NCI-H82 (cell line): ENCODE results near the gene NR1D1.
"Not testable (repeated sequence)": the region's sequence is repeated elsewhere in the genome, so short reads cannot be mapped to it uniquely, and the experiment has no call there.

ENCODE experiments used
- DNase-seq: peaks from one replicate; lab custom pipeline; 2025; lab: John Stamatoyannopoulos, UW

The NR1D1 gene

GRCh38 chr17:40100419-40100668 is at the start of gene NR1D1:
Gene NR1D1, minus strand, starts transcription at chr17:40100589. Its CDS starts 495 bp downstream, at chr17:40100094.
- DNase-seq, result no peak

- no peak for DNase-seq
Observed at GRCh38 chr17:40148527-40148926, 48.1 kb upstream of the NR1D1 start.

GRCh38 chr17:40145476-40145875 is 45.1 kb upstream of the NR1D1 start:
- DNase-seq, result no peak

- DNase-seq, result not testable (repeated sequence)
Observed at GRCh38 chr17:40143166-40143565, 42.8 kb upstream of the NR1D1 start.

GRCh38 chr17:40139566-40140058 is 39.2 kb upstream of the NR1D1 start:
- DNase-seq, result no peak

GRCh38 chr17:40135817-40136216 is 35.4 kb upstream of the NR1D1 start:
- DNase-seq, result no peak

- DNase-seq, result no peak
Observed at GRCh38 chr17:40134184-40134583, 33.8 kb upstream of the NR1D1 start.

- no peak for DNase-seq
Observed at GRCh38 chr17:40130352-40131042, 30.1 kb upstream of the NR1D1 start.

- no peak for DNase-seq
Observed at GRCh38 chr17:40129498-40129897, 29.1 kb upstream of the NR1D1 start.

- DNase-seq, result no peak
Observed at GRCh38 chr17:40124279-40125141, 24.1 kb upstream of the NR1D1 start.

GRCh38 chr17:40123811-40124114 is 23.4 kb upstream of the NR1D1 start:
- DNase-seq, result no peak

- DNase-seq, result peak; percentile 84
Observed at GRCh38 chr17:40122999-40123810, 22.8 kb upstream of the NR1D1 start.

GRCh38 chr17:40122136-40122998 is 22.0 kb upstream of the NR1D1 start:
- DNase-seq, result peak; percentile 61

GRCh38 chr17:40121181-40122135 is 21.1 kb upstream of the NR1D1 start, which contains the start of gene MSL1:
Gene MSL1, plus strand, starts transcription at chr17:40121971. Its CDS starts 642 bp downstream, at chr17:40122613.
- peak; percentile 85 for DNase-seq

GRCh38 chr17:40115101-40115436 is 14.7 kb upstream of the NR1D1 start:
- no peak for DNase-seq

- peak; percentile 45 for DNase-seq
Observed at GRCh38 chr17:40113907-40114245, 13.5 kb upstream of the NR1D1 start.

- peak; percentile 98 for DNase-seq
Observed at GRCh38 chr17:40113110-40113906, 12.9 kb upstream of the NR1D1 start.

GRCh38 chr17:40112718-40113109 is 12.3 kb upstream of the NR1D1 start:
- no peak for DNase-seq

GRCh38 chr17:40112191-40112711 is 11.9 kb upstream of the NR1D1 start:
- DNase-seq, result no peak
